GM18870 (cell line): Measurements from ENCODE around the gene FOXD1.
"Not testable (repeated sequence)": the region's sequence is repeated elsewhere in the genome, so short reads cannot be mapped to it uniquely, and the experiment has no call there.

Experiments used
- ATAC-seq: cut with Tn5 transposase; IDR thresholded peaks from one replicate; pipeline ENCODE4 v1.9.1; 2021; ENCODE audit warnings: moderate library complexity; ENCODE audit not compliant: unreplicated experiment

Gene FOXD1

DNA sequence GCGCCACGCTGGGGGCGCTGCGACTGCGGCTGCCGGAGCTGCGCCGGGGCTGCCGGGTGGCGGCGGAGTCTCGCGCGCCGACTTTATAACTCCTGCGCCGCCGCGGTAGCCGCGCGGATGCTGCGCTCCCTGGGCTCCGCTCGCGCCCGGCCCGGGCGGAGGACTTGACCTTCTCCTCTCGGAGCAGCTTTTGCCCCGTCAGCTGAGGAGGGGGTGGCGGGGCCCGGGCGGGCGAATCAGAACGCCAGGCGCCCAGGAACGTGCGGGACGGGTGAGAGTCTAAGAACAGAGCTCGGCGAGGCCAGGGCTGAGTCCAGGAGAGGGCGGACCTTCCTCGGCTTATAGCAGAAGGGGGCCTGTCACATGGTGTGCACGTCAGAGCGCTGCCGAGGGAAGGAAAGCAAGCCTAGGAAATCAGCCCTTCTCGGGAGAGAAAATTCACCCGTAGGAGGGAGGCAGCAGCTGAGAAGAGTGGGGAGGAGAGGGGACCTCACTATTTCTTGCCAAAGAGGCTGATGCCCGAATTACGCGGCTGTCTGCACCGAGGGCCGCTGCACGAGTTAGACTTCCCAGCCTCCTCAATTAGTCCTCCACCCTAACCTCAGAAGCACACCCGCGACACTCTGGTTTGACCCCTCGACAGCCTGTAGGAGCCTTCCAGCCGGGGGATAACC, at the start of gene FOXD1:
Gene FOXD1 (minus strand): TSS at position 315 of the 674 bp plus-strand sequence. CDS start 415 bp downstream, outside the sequence.
- no peak for ATAC-seq

GRCh38 chr5:73497497-73498056, 49.0 kb upstream of the FOXD1 start:
- ATAC-seq: no peak

DNA sequence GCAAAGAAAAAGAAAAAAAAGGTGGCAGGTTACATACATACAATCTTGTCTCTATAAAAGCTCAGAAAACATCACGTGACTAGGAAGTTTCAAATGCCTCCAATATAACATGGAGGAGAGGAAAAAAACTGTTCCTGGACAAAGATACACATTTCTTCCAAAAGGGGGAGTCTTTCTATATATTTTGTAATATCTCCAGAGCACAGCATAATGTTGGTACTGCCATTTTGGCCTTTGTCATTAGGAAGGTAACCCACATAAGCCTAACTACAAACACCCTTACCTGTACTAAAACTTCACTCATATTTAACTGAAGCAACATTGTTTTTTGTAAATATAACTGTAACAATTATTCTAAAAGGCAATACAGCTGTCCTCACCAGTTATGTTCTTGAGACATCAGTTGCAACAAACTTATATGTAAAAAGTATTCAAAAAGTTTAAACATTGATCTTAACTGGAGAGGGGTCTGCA, 48.4 kb upstream of the FOXD1 start:
- no peak for ATAC-seq

DNA sequence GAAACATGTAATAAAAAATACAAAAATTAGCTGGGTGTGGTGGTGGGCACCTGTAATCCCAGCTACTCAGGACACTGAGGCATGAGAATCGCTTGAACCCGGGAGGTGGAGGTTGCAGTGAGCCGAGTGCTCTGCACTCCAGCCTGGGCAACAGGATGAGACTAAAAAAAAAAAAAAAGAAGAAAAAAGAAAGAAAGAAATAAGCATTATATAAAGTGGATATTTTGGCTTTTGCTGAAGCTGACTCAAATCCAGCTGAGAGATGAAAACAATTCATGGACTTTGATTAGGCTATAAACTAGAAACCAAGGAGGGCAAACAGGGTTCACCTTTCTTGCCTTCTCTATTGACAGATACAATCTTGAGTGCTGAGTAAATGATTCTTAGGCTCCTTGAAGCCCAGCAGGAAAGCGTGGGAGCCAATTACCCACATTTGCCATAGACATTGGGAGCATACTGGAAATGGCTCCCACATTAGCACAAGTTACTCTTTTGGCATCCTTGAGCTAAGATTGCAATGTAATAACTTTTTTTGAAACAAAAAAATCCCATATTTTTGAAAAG, 47.3 kb upstream of the FOXD1 start:
- ATAC-seq: no peak

DNA sequence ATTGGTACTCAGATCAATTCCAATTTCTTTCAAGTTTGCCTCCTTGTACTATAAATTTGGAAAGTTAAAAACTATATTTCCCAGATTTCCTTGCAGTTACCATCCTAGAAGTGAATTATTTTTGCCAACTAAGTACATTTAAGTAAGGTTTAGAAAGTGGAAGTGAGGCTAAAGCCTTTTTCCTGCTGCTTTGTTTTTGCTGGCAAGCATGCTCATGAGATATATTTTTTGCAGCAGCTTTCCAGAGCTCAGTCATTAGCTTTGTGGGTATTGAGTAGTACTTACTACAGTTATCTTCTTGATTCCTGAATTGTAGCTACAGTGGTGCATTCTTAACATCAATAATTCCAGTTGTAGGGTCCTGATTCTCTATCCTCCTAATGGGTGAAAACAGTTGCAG, 46.1 kb upstream of the FOXD1 start:
- ATAC-seq: no peak

DNA sequence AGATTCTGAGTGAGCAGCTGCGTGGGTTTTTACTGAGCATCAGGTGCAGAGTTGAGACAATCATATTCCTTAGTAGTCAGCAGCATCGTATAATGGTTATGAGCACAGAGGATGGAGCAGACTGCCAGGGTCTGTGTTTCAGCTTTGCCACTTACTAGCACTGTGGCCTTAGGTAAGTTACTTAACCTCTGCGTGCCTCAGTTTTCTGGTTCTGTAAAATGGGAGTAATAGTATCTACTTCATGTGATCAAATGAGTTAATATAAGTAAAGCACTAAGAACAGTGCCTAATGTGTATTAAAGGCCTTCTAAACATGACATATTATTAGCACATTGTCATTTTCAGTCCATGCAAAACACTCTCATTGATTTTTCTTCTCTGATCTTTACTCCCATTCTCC, 44.8 kb upstream of the FOXD1 start:
- ATAC-seq: no peak

DNA sequence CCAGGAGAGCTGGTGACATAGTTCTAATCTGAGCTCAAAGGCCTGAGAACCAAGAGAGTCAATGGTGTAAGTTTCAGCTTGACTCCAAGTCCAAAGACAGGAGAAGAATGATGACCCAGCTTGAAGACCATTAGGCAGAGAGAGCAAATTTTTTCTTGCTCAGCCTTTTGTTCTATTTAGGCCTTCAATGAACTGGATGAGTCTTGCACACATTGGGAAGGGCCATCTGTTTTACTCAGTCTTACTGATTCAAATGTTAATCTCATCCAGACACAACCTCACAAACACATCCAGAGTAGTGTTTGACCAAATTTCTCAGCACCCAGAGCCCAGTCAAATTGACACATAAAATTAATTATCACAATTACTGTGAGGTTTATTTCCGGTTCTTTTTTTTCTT, 42.6 kb upstream of the FOXD1 start:
- ATAC-seq: no peak

DNA sequence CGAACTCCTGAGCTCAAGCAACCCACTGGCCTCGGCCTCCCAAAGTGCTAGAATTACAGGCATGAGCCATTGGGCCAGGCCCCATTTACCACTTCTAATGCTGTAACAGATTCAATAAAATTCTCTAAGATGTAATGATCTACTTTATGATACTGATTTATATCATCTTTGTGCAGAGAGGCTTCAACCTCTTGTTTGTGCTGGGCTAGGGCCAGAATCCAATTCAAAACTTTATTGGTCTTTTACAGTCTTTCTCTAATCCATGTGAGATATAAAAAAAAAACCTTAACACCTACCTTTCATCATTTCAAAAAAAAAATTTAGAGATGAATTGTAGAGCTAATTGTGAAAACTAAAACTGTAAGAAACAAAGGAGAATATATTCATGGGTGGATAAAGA, 41.5 kb upstream of the FOXD1 start:
- ATAC-seq: no peak

- ATAC-seq: no peak
These were observed 40.2 kb upstream of the FOXD1 start for GRCh38 chr5:73488806-73489205.

DNA sequence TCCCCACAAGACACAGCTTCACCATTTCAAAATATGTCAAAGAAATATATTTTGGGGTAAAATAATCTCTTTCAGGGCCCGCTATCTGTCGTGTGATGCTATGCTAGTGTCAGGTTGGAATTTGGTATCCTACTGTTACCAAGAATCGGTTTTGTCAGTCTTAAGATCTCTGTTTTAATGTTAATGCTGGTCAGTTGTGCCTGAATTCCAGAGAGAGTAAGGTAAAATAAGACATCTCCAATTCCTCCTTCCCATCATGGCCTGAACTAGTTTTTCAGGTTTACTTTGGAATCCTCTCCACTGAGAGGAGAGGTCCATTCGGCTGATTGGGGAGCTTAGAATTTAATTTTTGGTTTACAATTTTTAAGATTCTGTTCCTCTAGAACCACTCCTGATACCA, 39.2 kb upstream of the FOXD1 start:
- no peak for ATAC-seq

DNA sequence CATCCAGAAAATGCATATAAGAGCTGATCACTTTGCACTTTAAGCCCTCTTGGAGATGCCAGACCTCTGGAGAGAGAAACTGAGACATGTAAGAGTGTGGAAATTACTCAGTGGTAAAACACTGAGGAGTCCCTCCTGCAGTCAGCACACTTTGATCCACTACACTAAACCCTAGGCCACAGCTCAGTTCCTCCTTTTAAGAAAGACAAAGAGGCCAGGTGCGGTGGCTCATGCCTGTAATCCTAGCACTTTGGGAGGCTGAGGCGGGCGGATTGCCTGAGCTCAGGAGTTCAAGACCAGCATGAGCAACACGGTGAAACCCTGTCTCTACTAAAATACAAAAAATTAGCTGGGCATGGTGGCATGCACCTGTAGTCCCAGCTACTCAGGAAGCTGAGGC, 38.7 kb upstream of the FOXD1 start:
- not testable (repeated sequence) for ATAC-seq

- no peak for ATAC-seq
These were observed 37.7 kb upstream of the FOXD1 start for GRCh38 chr5:73486119-73486899.

GRCh38 chr5:73485715-73486114, 37.1 kb upstream of the FOXD1 start:
- no peak for ATAC-seq

DNA sequence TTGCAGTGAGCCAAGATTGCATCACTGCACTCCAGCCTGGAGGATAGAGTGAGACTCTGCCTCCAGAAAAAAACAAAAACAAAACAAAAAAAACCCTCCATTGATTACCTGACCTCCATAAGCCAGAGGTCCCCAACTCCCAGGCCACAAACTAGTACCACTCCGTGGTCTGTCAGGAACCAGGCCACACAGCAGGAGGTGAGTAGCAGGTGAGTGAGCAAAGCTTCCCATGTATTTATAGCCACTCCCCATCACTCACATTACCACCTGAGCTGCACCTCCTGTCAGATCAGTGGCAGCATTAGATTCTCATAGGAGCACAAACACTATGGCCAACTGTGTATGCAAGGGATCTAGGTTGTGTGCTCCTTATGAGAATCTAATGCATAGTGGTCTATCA, 35.9 kb upstream of the FOXD1 start:
- no peak for ATAC-seq

DNA sequence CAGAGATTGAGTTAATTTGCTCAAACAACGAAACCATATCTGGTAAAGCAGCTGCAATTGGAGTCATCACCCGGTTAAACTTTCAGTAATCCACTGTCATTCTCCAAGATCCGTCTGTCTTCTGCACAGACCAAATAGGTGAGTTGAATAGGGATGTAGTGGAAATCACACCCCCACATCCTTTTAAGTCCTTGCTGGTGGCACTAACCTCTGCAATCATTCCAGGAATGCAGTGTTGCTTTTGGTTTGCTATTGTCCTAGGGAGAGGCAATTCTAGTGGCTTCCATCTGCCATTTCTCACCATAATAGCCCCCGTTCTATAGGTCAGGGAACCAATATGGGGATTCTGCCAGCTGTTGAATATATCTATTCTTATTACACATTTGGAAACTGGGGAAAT, 35.1 kb upstream of the FOXD1 start:
- no peak for ATAC-seq

- ATAC-seq: no peak
These were observed 34.0 kb upstream of the FOXD1 start for GRCh38 chr5:73482383-73483136.

DNA sequence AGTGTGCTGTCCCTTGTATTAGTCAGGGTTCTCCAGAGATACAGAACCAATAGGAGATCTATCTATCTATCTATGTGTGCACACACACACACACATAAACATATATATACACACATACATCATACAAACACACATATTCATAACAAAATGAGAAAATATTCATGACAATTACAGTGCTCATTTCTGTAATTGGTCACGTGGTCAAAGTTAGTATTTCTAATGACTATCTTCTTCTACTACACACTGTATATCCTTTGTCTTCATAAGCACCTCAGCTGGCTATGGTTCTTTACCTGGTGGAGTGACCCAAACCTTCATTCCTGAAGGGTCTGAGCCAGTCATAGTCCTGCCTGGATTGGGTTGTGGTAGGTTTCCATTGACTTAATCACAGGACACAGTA, 31.9 kb upstream of the FOXD1 start:
- no peak for ATAC-seq

DNA sequence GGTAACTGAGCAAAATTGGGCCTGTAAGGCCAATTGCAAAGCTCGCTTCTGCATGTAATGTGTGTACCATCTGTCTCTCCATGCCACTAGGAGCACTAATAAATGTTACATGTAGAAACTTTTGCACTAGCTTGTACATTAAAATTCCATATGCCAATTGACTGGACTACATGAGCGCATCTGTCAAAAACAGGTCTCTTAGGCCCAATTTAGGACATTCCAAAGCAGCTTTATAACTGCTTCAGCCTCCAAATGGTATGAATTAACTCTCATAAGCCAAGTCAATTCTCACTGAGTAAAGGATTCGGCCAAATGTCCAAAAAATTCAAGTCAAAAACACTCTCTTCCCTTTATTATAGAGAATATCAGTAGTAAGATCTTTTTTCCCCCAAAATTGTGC, 23.5 kb upstream of the FOXD1 start:
- ATAC-seq: no peak

GRCh38 chr5:73471654-73472053, 23.1 kb upstream of the FOXD1 start:
- no peak for ATAC-seq

DNA sequence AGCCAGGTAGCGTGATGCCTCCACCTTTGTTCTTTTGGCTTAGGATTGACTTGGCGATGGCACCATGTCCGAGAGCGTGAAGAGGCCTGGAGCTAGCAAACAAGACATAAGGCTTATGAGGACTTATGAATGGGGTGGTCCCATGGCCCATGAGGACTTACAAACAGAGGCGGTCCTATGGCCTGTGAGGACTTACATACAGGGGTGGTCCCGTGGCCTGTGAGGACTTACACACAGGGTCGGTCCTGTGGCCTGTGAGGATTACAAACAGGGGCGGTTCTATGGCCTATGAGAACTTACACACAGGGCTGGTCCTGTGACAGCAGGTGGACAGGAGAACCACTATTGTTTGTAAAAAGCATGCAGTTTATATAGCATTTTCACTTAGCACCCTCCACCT, 21.3 kb upstream of the FOXD1 start:
- ATAC-seq: no peak

GRCh38 chr5:73468638-73469037, 20.1 kb upstream of the FOXD1 start:
- not testable (repeated sequence) for ATAC-seq
